Karpas-422 (cell line): Measurements from ENCODE around the gene SPDYE2B. TPM values are rescaled to one million over a fixed set of nuclear protein-coding genes. Genes with fewer than 3 reads are reported as not detected.
"Not testable (repeated sequence)": the region's sequence is repeated elsewhere in the genome, so short reads cannot be mapped to it uniquely, and the experiment has no call there.

ENCODE experiments used
- DNase-seq: peaks from one replicate; pipeline ENCODE4 v3.0.0-alpha.2; 2015
- H2AFZ ChIP-seq: fragments of 200-600 bp; sonication (generic); 2 replicates; pipeline ENCODE4 v1.6.1; 2014; ENCODE audit warnings: antibody characterized with exemption, low read length, mixed read lengths
- H3K27ac ChIP-seq: fragments of 200-600 bp; sonication (generic); 2 replicates; pipeline ENCODE4 v1.5.1; 2014; ENCODE audit warnings: mild to moderate bottlenecking, low read length, moderate library complexity
- H3K27me3 ChIP-seq: fragments of 200-600 bp; sonication (generic); 2 replicates; pipeline ENCODE4 v1.6.1; 2014; ENCODE audit warnings: low read length, mixed read lengths
- H3K36me3 ChIP-seq: fragments of 200-600 bp; sonication (generic); 2 replicates; pipeline ENCODE4 v1.6.1; 2014; ENCODE audit warnings: low read length, mixed read lengths; ENCODE audit not compliant: insufficient read depth
- H3K4me1 ChIP-seq: fragments of 200-600 bp; sonication (generic); 2 replicates; pipeline ENCODE4 v1.6.1; 2014; ENCODE audit warnings: mild to moderate bottlenecking, low read length, mixed read lengths
- H3K4me2 ChIP-seq: fragments of 200-600 bp; sonication (generic); 2 replicates; pipeline ENCODE4 v1.6.1; 2014; ENCODE audit warnings: low read length, low read depth, mild to moderate bottlenecking; ENCODE audit not compliant: poor library complexity, severe bottlenecking
- H3K4me3 ChIP-seq: fragments of 200-600 bp; sonication (generic); 2 replicates; pipeline ENCODE4 v1.5.1; 2014; ENCODE audit warnings: mild to moderate bottlenecking, antibody characterized with exemption, low read length, mixed read lengths
- H3K79me2 ChIP-seq: fragments of 200-600 bp; sonication (generic); 2 replicates; pipeline ENCODE4 v1.6.1; 2014; ENCODE audit warnings: mild to moderate bottlenecking, low read length, mixed read lengths
- H3K9ac ChIP-seq: fragments of 200-600 bp; sonication (generic); 2 replicates; pipeline ENCODE4 v1.6.0; 2014; ENCODE audit warnings: low read length
- H3K9me2 ChIP-seq: fragments of 200-600 bp; sonication (generic), shearing (Covaris generic); replicated peaks from 2 replicates; pipeline ENCODE4 v1.6.0; 2014; ENCODE audit warnings: mild to moderate bottlenecking, low read length, moderate library complexity; ENCODE audit not compliant: insufficient read depth
- H3K9me3 ChIP-seq: fragments of 300-700, 200-600 bp; sonication (generic); 2 replicates; pipeline ENCODE4 v1.6.1; 2014; ENCODE audit warnings: low read length, mixed read lengths
- H4K20me1 ChIP-seq: fragments of 200-600 bp; sonication (generic); 2 replicates; pipeline ENCODE4 v1.6.1; 2014; ENCODE audit warnings: mild to moderate bottlenecking, antibody characterized with exemption, low read length, low read depth; ENCODE audit not compliant: insufficient read depth
- total RNA-seq: library from RNA; depleted of rRNA; stranded (reverse); fragments of >200 nt; shearing (Covaris generic); gene quantifications from 2 replicates; pipeline ENCODE4 v1.2.3, GENCODE V29; 2014; ENCODE audit warnings: low replicate concordance; rRNA removed

The SPDYE2B gene, protein sequence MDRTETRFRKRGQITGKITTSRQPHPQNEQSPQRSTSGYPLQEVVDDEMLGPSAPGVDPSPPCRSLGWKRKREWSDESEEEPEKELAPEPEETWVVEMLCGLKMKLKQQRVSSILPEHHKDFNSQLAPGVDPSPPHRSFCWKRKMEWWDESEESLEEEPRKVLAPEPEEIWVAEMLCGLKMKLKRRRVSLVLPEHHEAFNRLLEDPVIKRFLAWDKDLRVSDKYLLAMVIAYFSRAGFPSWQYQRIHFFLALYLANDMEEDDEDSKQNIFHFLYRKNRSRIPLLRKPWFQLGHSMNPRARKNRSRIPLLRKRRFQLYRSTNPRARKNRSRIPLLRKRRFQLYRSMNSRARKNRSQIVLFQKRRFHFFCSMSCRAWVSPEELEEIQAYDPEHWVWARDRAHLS
- not detected in 2 replicates for total RNA-seq

DNA sequence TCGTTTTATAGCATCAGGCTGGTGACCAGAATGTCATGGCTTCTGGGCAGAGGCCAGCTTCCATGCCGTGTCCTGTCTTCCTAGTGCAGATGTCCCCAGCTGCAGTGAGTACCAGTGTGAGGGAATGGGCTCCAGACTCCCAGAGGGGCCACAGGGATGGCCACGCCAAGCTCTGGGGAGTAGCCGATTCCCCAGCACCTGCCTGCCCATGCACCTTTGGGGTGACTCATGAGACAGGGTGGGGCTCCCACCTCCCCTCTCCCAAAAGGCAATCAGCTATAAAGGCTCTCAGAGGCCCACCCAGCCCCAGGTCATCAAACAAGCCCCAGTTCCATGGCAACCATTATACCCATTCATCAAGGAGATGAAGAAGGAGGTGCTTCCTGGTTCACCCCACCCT is at the start of gene SPDYE2B:
SPDYE2B (plus strand) TSS at position 396 of the 400 bp plus-strand sequence. CDS start 2,030 bp downstream, outside the sequence.
- not testable (repeated sequence) for H3K27ac ChIP-seq, H3K4me2 ChIP-seq, H3K27me3 ChIP-seq, H3K79me2 ChIP-seq, H3K4me1 ChIP-seq, H3K9ac ChIP-seq, H3K9me3 ChIP-seq, H3K4me3 ChIP-seq, DNase-seq, H2AFZ ChIP-seq, H3K36me3 ChIP-seq, H4K20me1 ChIP-seq, H3K9me2 ChIP-seq

DNA sequence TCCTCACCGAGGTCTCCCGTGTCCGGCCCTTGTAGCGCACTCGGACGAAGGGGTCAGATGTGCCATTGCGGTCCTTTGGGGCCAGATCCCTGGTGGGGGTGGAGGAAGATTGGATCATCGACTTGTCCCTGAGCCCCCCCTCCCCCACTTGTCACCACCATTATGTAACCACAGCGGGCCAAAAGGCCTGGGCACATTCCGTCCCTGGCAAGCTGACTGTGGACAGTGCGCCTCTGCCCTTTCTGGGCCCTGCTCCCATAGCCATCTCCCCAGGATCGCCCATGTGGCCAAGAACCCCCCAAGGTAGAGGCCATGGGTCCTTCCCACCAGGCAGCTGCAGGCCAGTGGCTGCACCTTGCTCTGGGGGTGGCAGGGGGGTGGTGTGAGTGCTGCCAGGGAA is 47.8 kb upstream of the SPDYE2B start:
- H3K4me1 ChIP-seq, H3K36me3 ChIP-seq, H3K9ac ChIP-seq, H3K9me3 ChIP-seq, DNase-seq, H3K27me3 ChIP-seq, H3K4me3 ChIP-seq, H3K27ac ChIP-seq, H3K9me2 ChIP-seq, H4K20me1 ChIP-seq, H3K79me2 ChIP-seq, H3K4me2 ChIP-seq, H2AFZ ChIP-seq: not testable (repeated sequence)

DNA sequence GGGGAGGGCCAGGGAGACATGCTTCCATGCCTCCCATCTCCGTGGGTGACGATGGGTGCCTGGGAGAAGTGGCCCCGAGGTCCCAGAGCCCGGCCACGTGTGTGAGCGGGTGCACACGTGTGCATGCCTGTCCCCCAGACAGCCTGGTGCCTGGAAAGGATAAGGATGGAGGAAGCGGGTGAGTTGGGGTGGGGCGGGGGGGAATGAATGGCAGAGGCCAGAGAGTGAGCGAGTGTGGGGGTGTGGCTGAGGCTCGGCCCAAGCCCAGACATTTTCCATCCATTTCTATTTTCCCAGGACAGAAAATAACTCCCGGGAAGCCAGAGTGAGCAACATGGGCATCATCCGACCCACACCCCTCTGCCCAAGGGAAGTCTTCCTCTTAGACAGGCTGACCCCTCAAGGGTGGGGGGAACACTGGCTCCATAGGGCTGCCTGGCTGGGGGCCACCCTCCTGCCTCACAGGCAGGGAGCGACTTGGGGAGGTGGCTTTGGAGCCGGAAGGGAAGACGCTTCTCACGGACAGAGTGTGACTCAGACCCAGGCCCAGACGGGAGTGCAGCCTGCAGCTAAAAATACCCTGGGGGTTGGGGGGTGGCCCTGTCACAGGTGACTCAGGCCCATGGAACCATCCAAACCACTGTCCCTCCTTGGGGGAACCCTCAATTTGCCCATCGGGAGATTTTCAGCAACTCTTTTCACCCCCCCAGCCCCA is 45.5 kb upstream of the SPDYE2B start:
- not testable (repeated sequence) for H3K9ac ChIP-seq, H3K4me2 ChIP-seq, H3K4me3 ChIP-seq, H3K36me3 ChIP-seq, H4K20me1 ChIP-seq, H3K27ac ChIP-seq, H3K9me2 ChIP-seq, DNase-seq, H3K27me3 ChIP-seq, H2AFZ ChIP-seq, H3K79me2 ChIP-seq, H3K4me1 ChIP-seq, H3K9me3 ChIP-seq

DNA sequence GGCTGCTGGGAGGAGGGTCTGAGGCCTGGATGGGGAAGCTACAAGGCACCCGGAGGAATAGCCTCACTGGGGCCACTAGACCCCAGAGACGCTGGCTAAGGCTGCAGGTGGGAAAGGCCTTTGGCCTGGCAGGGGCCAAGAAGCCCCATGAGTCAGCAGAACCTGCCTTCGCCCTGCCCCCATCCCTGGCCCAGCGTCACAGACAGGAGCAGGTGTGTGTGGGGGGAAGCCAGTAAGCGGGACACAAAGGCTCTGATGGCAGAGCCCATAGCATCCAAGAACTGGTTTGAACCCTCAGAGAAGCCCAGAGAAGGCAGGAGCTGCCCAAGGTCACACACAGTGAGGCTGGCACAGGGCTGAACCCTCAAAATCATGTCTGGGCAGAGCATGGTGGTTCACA is 43.3 kb upstream of the SPDYE2B start:
- not testable (repeated sequence) for H4K20me1 ChIP-seq, H3K4me2 ChIP-seq, H3K4me1 ChIP-seq, H3K27ac ChIP-seq, H3K4me3 ChIP-seq, H3K36me3 ChIP-seq, DNase-seq, H3K79me2 ChIP-seq, H2AFZ ChIP-seq, H3K9ac ChIP-seq, H3K9me2 ChIP-seq, H3K27me3 ChIP-seq, H3K9me3 ChIP-seq

DNA sequence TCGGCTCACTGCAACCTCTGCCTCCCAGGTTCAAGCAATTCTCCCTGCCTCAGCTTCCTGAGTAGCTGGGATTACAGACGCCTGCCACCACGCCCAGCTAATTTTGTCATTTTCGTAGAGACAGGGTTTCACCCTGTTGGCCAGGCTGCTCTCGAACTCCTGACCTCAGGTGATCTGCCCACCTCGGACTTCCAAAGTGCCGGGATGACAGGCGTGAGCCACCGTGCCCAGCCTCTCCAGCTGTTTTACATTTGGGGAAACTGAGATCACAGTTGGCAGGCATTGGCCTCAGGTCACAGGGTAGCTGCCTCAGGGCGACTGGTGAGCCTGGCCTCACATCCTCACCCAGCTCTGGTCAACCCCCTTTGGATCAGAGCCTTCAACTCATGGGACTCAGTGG is 40.4 kb upstream of the SPDYE2B start:
- not testable (repeated sequence) for H4K20me1 ChIP-seq, H3K27me3 ChIP-seq, H3K36me3 ChIP-seq, H3K27ac ChIP-seq, H3K79me2 ChIP-seq, H3K9me2 ChIP-seq, H3K4me3 ChIP-seq, DNase-seq, H3K9ac ChIP-seq, H2AFZ ChIP-seq, H3K9me3 ChIP-seq, H3K4me1 ChIP-seq, H3K4me2 ChIP-seq

DNA sequence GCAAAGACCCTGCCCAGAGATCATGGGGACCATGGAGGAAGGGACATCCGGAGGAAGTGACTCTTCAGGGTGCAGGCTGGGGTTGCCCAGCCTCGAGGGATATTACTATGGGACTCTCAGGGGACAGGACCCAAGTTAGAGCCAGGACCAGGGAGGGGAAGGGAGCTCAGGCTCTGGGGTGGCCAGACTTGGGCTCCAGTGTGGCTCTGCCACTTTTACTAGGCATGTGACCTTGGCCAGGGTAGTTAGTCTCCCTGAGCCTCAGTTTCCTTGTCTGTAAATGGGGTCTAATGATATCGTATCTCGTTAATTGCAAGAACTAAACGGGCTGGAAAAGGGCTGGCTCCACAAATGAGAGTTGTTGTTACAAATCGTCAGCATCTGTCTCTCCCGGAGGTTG is 39.7 kb upstream of the SPDYE2B start:
- H3K4me1 ChIP-seq = not testable (repeated sequence)

DNA sequence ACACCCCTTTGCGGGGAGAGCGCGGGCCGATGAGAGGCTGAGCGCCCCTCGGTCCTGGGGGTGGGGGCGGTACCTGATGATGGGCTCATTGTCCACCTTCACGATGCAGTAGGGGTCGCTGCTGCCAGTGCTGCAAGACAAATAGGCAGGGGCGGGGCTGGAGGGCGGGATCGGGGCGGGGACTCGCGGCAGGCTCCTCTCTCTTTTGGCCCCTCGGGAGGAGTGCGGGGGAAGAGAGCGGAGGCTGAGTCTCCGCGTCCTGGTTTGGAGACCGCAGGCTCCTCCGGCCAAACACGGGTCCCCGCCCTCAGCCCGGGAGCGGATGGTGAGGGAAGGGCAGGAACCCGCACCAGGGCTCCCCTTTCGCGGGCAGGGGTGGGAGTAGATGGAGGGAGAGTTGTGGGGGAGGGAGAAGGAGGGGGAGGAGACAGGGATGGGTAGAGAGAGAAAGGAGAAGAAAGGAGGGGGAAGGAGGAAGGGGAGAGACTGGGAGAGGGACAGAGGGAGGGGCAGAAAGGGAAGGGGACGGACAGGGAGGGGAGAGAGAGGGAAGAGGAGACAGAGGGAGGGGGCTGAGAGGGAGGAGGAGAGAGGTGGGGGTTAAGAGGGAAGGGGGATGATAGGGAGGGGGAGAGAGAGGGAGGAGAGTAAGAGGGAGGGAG is 39.0 kb upstream of the SPDYE2B start:
- H3K27ac ChIP-seq, H3K79me2 ChIP-seq, H4K20me1 ChIP-seq, H2AFZ ChIP-seq, H3K36me3 ChIP-seq, H3K9ac ChIP-seq, DNase-seq, H3K4me3 ChIP-seq, H3K9me2 ChIP-seq, H3K4me2 ChIP-seq, H3K27me3 ChIP-seq, H3K4me1 ChIP-seq, H3K9me3 ChIP-seq: not testable (repeated sequence)

More for the DNA sequence above, 39.7 kb upstream of the SPDYE2B start:
- not testable (repeated sequence) for DNase-seq, H2AFZ ChIP-seq, H3K9me2 ChIP-seq, H4K20me1 ChIP-seq, H3K9ac ChIP-seq, H3K4me3 ChIP-seq, H3K27me3 ChIP-seq, H3K79me2 ChIP-seq, H3K27ac ChIP-seq, H3K9me3 ChIP-seq, H3K4me2 ChIP-seq, H3K36me3 ChIP-seq

DNA sequence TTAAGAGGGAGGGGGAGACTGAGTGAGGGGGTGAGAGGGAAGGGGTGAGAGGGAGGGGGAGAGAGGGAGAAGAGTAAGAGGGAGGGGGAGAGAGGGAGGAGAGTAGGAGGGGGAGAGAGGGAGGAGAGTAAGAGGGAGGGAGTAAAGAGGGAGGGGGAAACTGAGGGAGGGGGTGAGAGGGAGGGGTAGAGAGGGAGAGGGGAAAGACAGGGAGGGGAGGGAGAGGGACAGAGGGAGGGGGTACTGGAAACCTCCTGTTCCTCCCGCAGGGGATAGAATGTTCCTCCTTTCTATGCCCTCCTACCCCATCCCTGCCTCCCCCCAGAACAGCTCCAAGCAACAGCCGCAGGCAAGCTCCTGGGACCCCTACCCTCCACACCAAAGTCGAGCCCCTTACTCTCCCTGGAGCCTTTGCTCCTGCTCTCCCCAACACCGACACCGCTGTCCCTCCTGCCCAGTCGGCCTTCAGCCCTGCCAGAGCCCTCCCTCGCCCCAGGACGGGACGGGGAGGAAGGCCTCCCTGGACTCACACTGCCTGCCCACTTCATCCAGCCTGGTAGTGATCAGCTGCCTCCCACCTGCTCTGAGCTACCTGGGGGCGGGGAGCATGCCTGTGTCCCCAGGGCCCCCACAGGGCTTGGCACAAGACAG is 38.3 kb upstream of the SPDYE2B start:
- H3K9ac ChIP-seq, H3K9me2 ChIP-seq, H2AFZ ChIP-seq, H3K4me1 ChIP-seq, H3K27ac ChIP-seq, DNase-seq, H3K4me3 ChIP-seq, H3K4me2 ChIP-seq, H3K9me3 ChIP-seq, H3K36me3 ChIP-seq, H3K27me3 ChIP-seq, H4K20me1 ChIP-seq, H3K79me2 ChIP-seq: not testable (repeated sequence)
